ENCODE measurements around the gene DPP6.

DPP6 gene

DNA sequence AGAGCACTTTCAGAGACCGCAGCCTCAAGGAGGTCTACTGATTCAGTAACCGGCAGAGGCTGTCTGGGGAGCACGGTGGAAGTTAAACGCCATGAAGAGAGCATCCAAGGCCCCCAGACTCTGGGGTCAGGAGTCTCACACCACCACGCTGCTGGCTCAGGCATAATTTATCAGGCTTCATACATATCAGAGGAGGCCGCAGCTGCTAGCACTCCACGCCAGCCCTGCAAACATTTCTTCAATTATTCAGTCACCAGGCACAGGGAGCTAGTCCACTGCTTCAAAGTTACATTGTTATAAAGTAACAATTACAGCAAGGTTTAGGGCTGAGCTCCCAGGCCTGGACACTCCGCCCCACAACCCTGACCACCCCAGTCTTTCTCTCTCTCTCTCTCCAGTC, 852.9 kb downstream of the DPP6 start:
- DNase-seq, result no peak

DNA sequence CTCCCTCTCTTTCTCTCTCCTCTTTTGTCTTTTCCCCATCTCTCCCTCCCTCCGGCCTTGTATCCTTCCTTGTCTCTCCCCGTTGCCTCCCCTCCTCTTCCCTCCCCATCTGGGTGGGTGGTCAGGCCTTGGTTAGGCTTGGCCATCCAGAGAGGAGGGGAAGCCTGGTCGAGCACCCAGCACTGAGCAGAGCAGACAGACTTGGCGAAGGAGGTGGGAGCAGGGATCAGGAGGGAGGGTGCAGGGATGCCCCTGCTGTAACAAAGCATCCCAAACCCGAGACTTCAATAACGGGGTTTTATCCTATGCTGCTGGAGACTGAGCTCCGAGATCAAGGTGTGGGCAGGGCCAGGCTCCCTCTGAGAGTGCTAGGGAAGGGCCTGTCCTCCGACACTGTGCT, 853.4 kb downstream of the DPP6 start:
- DNase-seq, result no peak

DNA sequence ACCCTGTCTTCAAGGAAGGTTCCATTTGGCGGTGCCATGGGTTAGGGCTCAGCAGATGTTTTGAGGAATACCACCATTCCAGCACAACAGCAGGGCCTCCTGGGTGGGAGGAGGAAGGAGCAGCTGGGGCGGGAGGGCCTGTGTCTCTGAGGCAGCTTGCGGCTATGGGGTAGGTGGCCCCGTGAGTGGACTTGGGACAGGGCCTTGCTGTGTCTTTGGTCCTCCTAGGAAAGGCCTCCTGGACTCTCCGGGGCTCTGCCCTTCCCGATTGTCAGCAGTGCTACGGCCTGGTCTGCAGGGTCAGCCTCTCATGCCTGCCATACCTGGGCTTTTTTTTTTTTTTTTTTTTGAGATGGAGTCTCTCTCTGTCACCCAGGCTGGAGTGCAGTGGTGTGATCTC, 854.0 kb downstream of the DPP6 start:
- no peak for DNase-seq

- DNase-seq, result no peak
Measured at GRCh38 chr7:154906736-154907355, 854.6 kb downstream of the DPP6 start.

- no peak for DNase-seq
Measured at GRCh38 chr7:154907651-154908620, 855.7 kb downstream of the DPP6 start.

DNA sequence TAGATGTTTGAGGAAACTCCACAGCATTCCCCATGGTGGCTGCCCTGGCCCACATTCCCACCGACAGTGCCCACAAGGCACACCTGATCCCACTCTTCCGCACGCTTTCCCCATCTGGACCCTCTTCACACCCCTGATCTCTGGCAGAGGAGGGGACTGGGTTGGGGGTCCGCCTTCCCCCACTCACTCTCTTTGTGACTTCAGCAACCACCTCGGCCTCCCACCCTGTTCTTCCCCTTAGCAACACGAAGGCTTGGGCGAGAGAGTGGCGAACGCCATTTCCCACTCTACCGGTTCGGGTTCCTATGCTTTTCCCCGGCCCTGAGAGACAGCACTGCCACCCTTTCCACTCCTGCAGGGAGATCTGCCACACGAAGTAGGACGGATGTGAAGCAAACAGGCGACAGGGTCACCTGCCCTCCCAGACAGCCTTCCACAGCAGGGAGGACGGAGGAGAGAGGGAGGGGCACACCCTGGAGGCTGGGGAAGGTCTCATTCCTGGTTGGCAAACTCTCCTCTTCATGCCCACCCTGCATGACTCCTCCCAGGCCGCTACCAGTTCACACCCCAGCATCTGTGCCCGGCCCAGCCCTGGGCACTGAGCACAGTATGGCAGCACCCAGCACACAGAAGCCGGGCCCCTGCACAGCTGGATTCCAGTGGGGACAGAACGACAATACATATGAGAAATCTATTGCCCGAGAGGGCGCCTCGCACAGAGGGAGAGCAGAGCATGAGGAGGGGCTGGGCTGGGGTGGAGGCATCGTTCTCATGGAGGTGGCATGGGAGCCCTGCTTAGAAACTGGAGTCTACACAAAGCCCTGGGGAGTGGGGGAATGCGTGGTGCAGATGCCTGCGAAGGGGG, 857.3 kb downstream of the DPP6 start:
- no peak for DNase-seq

DNA sequence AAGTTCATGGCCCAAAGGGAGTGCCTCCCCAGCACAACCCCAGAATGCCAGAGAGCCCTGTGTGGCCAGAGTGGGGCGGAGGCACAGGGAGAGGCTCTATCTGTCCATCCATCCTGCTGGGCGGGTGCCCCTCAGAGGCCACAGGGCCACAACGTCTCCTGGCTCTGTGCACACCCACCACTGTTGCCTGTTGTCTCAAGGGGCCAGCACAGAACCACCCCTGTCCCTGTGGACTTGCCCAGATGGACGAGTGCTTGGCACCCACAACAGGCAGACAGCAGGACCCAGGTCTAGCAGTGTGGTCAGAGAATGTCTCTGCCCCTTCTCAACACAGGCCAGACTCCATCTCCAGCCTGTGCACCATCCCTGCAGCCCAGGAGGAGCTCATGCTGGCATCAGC, 857.9 kb downstream of the DPP6 start:
- DNase-seq, result no peak

DNA sequence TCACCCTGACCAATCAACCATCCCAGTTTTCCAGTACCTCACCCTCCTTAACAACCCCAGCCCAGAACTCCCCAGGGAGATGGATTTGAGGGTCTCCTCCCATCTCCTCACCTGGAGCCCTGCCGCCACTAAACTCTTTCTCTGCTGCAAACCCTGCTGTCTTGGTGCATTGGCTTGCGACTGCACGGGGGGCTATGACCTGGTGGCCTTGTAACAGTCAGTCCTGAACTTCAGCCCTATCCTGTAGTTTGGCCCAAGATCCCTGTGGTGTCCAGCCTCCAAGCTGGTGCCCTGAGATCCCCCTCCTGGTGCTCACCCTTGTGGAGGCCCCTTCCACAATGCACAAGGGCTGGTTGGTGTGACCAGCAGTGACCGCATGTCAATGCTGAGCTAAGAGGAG, 858.8 kb downstream of the DPP6 start:
- DNase-seq, result no peak

DNA sequence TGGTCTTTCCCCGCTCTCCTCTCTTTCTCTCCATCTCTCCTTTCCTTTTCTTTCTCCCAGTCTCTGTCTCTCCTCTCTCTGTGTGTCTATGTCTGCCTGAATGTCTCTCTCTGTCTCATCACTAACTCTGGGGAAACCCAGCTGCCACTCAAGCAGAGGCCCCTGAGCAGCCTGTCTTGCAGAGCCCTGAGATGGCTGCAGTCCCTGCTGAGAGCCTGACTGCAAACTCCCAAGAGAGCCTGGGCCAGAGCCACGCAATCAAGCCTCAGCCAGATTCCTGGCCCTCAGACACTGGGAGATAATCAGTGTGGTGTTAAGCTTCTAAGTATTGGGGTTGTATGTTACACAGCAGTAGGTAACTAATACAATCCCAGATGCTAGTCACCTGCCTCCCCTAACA, 859.2 kb downstream of the DPP6 start:
- no peak for DNase-seq

- no peak for DNase-seq
Measured at GRCh38 chr7:154911862-154912455, 859.8 kb downstream of the DPP6 start.

- DNase-seq, result no peak
Measured at GRCh38 chr7:154912871-154913637, 860.9 kb downstream of the DPP6 start.

DNA sequence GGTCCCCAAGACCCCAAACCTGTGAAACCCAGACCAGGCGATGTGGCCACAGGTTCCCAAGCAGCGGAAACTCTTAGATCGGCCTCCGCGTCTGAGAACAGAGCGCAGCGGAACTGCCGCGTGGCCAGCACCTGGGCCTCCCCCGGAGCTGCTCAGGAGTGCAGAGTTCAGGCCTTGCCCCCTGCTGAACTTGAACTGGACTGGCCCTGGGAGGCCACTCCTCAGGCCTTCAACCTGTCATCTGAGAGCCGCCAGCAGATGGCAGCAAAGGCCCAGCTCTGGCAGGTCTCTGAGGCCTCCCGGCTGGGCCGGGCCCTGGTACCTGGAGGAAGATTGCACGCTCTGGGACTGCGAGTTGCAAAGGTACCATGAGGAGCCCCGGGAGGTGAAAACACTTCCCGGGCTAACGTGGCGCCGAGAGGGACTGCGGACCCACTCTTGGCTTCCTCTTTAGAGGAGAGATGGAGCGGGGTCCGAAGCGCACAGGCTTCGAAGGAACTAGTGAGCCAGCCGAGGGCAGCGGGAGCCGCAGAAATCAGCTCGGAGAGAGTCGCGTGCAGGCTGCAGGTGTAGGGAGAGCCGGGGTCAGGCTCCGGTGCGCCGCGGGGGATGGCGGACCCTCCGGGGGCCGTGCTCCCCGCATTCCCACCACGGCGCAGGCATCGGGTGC, 861.6 kb downstream of the DPP6 start:
- DNase-seq, result peak; percentile 60 to 78

GRCh38 chr7:154914308-154914995, 862.3 kb downstream of the DPP6 start:
- DNase-seq, result no peak

GRCh38 chr7:154914996-154915380, 862.8 kb downstream of the DPP6 start:
- DNase-seq, result no peak

DNA sequence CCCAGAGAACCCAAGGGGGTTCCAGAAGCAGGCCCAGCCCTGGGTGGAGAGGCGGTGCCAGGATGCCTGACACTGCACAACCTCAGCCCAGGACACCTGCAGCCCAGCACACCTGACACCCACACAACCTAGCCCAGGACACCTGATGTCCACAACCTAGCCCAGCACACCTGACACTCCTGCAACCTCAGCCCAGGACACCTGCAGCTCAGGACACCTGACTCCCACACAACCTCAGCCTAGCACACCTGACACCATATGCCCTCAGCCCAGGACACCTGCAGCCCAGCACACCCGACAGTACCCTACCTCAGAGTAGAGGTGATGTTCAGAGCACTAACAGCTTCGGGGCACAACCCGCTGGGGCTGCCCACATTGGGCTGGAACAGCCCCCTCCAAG, 863.4 kb downstream of the DPP6 start:
- no peak for DNase-seq

GRCh38 chr7:154916381-154916780, 864.2 kb downstream of the DPP6 start:
- no peak for DNase-seq

- DNase-seq, result no peak
Measured at GRCh38 chr7:154916856-154917807, 864.9 kb downstream of the DPP6 start.

GRCh38 chr7:154917808-154918160, 865.6 kb downstream of the DPP6 start:
- no peak for DNase-seq

GRCh38 chr7:154918266-154918665, 866.1 kb downstream of the DPP6 start:
- no peak for DNase-seq

DNA sequence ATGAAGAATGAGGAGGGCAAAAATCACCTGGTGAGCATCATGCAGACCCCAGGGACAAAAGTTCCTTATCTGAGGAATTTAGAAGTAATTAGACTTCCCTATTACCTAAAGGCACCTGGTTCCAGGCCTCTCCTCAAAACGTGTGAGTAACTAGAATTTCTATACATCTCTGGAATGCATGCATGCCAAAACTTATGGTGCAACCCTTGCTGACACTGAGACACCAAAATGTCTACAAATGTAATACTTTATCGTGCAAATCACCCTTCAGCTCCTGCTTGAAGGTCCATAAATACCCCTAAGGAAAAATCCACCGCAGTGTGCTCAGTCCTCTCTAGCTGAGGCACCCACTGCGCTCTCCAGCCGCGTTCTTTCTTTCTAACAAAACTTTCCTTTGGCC, 866.5 kb downstream of the DPP6 start:
- DNase-seq, result no peak

Data from NCI-H1930 (cell line).